H1 (cell line): Measurements from ENCODE around the gene DUS1L. TPM values are rescaled to one million over a fixed set of nuclear protein-coding genes. Genes with fewer than 3 reads are reported as not detected.

Experiments used
- CTCF ChIA-PET: fragments of 300-600 bp; sonication (Branson Sonifier 250); formaldehyde crosslinking; loops from one replicate; lab custom pipeline; 2021; ENCODE audit not compliant: partially characterized antibody; lab: Charles Lee
- POLR2A ChIA-PET: fragments of 300-600 bp; sonication (Branson Sonifier 250); formaldehyde crosslinking; loops from one replicate; lab custom pipeline; 2021; ENCODE audit warnings: inconsistent platforms; ENCODE audit not compliant: partially characterized antibody; lab: Charles Lee
- DNase-seq, 2 experiments: peaks; one replicate each; pipeline versions ENCODE4 v3.0.0 to v3.0.0-alpha.2; 2010 to 2022; ENCODE audit warnings: low spot score in 2 of 2, low read depth in 1 of 2, mixed read lengths in 1 of 2
- FAIRE-seq: peaks from 2 replicates; lab custom pipeline; 2011; peaks lifted over from hg19 to GRCh38; lab: Jason Lieb, UNC
- H2AFZ ChIP-seq: 2 replicates; pipeline ENCODE4 v1.8.1; 2012; ENCODE audit warnings: low read length, inconsistent platforms
- H2AK5ac ChIP-seq: 2 replicates; pipeline ENCODE4 v1.6.1; 2013; ENCODE audit warnings: low read depth, low read length
- H2BK120ac ChIP-seq: replicated peaks from 2 replicates; pipeline ENCODE3; 2013; ENCODE audit warnings: low read depth, low read length, inconsistent platforms
- H2BK12ac ChIP-seq: 2 replicates; pipeline ENCODE4 v1.6.1; 2013; ENCODE audit warnings: low read depth, low read length
- H2BK15ac ChIP-seq: 2 replicates; pipeline ENCODE4 v1.6.1; 2013; ENCODE audit warnings: low read length
- H2BK20ac ChIP-seq: 2 replicates; pipeline ENCODE4 v1.6.1; 2013; ENCODE audit warnings: low read length
- H2BK5ac ChIP-seq: 2 replicates; pipeline ENCODE4 v1.6.1; 2013; ENCODE audit warnings: low read depth, low read length
- H3K14ac ChIP-seq: 2 replicates; pipeline ENCODE4 v1.6.1; 2013; ENCODE audit warnings: inconsistent platforms; ENCODE audit not compliant: insufficient read length
- H3K18ac ChIP-seq: 2 replicates; pipeline ENCODE4 v1.6.1; 2013; ENCODE audit warnings: low read length; ENCODE audit errors: extremely low read depth
- H3K23ac ChIP-seq: 2 replicates; pipeline ENCODE4 v1.6.1; 2013; ENCODE audit warnings: inconsistent platforms; ENCODE audit not compliant: insufficient read length
- H3K23me2 ChIP-seq: 2 replicates; pipeline ENCODE4 v1.6.1; 2013; ENCODE audit warnings: low read depth, low read length
- H3K27ac ChIP-seq: 2 replicates; pipeline ENCODE4 v1.6.1; 2011; ENCODE audit warnings: low read depth, low read length, inconsistent platforms
- H3K27me3 ChIP-seq, 4 experiments: replicated peaks in 1 of 4; 1 replicate in 1 of 4; 2 replicates in 3 of 4; pipeline versions ENCODE4 v1.6.1 to v1.8.1; 2011 to 2013; ENCODE audit warnings: low read length in 3 of 4, mild to moderate bottlenecking in 3 of 4, inconsistent platforms in 2 of 4, mixed read lengths in 2 of 4, moderate library complexity in 1 of 4; ENCODE audit not compliant: control insufficient read depth in 3 of 4, insufficient read depth in 3 of 4; ENCODE audit errors: extremely low read depth in 1 of 4
- H3K36me3 ChIP-seq, 4 experiments: 2 replicates each; pipeline versions ENCODE4 v1.6.1 to v1.8.1; 2011 to 2013; ENCODE audit warnings: mild to moderate bottlenecking in 4 of 4, low read length in 3 of 4, moderate library complexity in 2 of 4, control low read depth in 1 of 4, inconsistent platforms in 1 of 4; ENCODE audit not compliant: insufficient read depth in 4 of 4, control insufficient read depth in 2 of 4
- H3K4ac ChIP-seq: replicated peaks from 2 replicates; pipeline ENCODE3; 2013; ENCODE audit warnings: low read length, low read depth, mixed read lengths, inconsistent platforms; ENCODE audit not compliant: insufficient read length
- H3K4me1 ChIP-seq, 4 experiments: replicated peaks in 1 of 4; 1 replicate in 1 of 4; 2 replicates in 3 of 4; pipeline versions ENCODE4 v1.6.1 to v1.8.1; 2011 to 2013; ENCODE audit warnings: low read length in 3 of 4, inconsistent platforms in 2 of 4, mixed read lengths in 1 of 4; ENCODE audit not compliant: insufficient read depth in 4 of 4, control insufficient read depth in 3 of 4
- H3K4me2 ChIP-seq, 2 experiments: 2 replicates each; pipeline versions ENCODE4 v1.6.1 to v1.8.1; 2011 to 2013; ENCODE audit warnings: low read depth in 2 of 2, low read length in 2 of 2, control low read depth in 1 of 2, inconsistent platforms in 1 of 2, mild to moderate bottlenecking in 1 of 2; ENCODE audit not compliant: insufficient read depth in 1 of 2
- H3K4me3 ChIP-seq, 4 experiments: fragments of 200-600, 300-600 bp in 1 of 4; sonication (generic), shearing (Covaris generic), sonication (Bioruptor Twin) in 1 of 4; 2 replicates each; pipeline versions ENCODE4 v1.5.1 to v1.8.1; 2011 to 2016; ENCODE audit warnings: low read length in 4 of 4, low read depth in 3 of 4, control low read depth in 2 of 4, inconsistent platforms in 2 of 4, mild to moderate bottlenecking in 2 of 4, mixed read lengths in 1 of 4, moderate library complexity in 1 of 4; ENCODE audit not compliant: insufficient read depth in 2 of 4; ENCODE audit errors: extremely low read depth in 1 of 4
- H3K56ac ChIP-seq: replicated peaks from 2 replicates; pipeline ENCODE3; 2013; ENCODE audit warnings: low read depth, mild to moderate bottlenecking, mixed read lengths, low read length, inconsistent platforms; ENCODE audit not compliant: insufficient read length
- H3K79me1 ChIP-seq: 2 replicates; pipeline ENCODE4 v1.6.1; 2013; ENCODE audit warnings: low read depth, low read length, control low read depth
- H3K79me2 ChIP-seq, 2 experiments: 2 replicates each; pipeline versions ENCODE4 v1.6.1 to v1.8.1; 2012 to 2013; ENCODE audit warnings: low read length in 2 of 2, mild to moderate bottlenecking in 2 of 2, inconsistent platforms in 1 of 2; ENCODE audit not compliant: insufficient read depth in 2 of 2, control insufficient read depth in 1 of 2
- H3K9ac ChIP-seq, 4 experiments: replicated peaks in 1 of 4; 1 replicate in 1 of 4; 2 replicates in 3 of 4; pipeline versions ENCODE4 v1.6.1 to v1.8.1; 2011 to 2013; ENCODE audit warnings: low read depth in 3 of 4, low read length in 3 of 4, control low read depth in 2 of 4, mild to moderate bottlenecking in 2 of 4, moderate library complexity in 2 of 4, inconsistent platforms in 1 of 4; ENCODE audit errors: extremely low read depth in 1 of 4
- H3K9me3 ChIP-seq, 2 experiments: 2 replicates each; pipeline versions ENCODE4 v1.6.1 to v1.8.1; 2012 to 2013; ENCODE audit warnings: mild to moderate bottlenecking in 2 of 2, moderate library complexity in 2 of 2, control low read depth in 1 of 2, inconsistent platforms in 1 of 2, low read depth in 1 of 2, low read length in 1 of 2, mixed read lengths in 1 of 2; ENCODE audit not compliant: insufficient read depth in 2 of 2
- H4K20me1 ChIP-seq, 2 experiments: replicated peaks in 1 of 2; 2 replicates each; pipeline versions ENCODE3 to v1.8.1; 2011 to 2013; ENCODE audit warnings: inconsistent platforms in 2 of 2, low read length in 2 of 2, mild to moderate bottlenecking in 1 of 2; ENCODE audit not compliant: insufficient read depth in 2 of 2, control insufficient read depth in 1 of 2
- H4K5ac ChIP-seq: 2 replicates; pipeline ENCODE4 v1.6.1; 2013; ENCODE audit warnings: low read length, low read depth, mixed read lengths, inconsistent platforms; ENCODE audit not compliant: insufficient read length
- H4K8ac ChIP-seq: 2 replicates; pipeline ENCODE4 v1.8.0; 2013; ENCODE audit warnings: mild to moderate bottlenecking, moderate library complexity, low read length, inconsistent platforms; ENCODE audit not compliant: insufficient read depth; ENCODE audit errors: extremely low read depth
- H4K91ac ChIP-seq: replicated peaks from 2 replicates; pipeline ENCODE3; 2013; ENCODE audit warnings: low read length, mixed read lengths, inconsistent platforms; ENCODE audit not compliant: insufficient read length
- CREB1 ChIP-seq: IDR thresholded peaks from 2 replicates; pipeline ENCODE4 v1.6.1; 2012; ENCODE audit warnings: inconsistent platforms
- CTCF ChIP-seq, 3 experiments: IDR thresholded peaks; 1 replicate in 2 of 3; 2 replicates in 1 of 3; pipeline versions ENCODE4 v1.5.1 to v1.6.1; 2011; ENCODE audit warnings: low read length in 3 of 3, mild to moderate bottlenecking in 3 of 3, inconsistent platforms in 2 of 3, low read depth in 1 of 3, moderate library complexity in 1 of 3; ENCODE audit not compliant: insufficient read depth in 1 of 3; ENCODE audit errors: control extremely low read depth in 1 of 3
- EP300 ChIP-seq, 2 experiments: IDR thresholded peaks; 1 replicate in 1 of 2; 2 replicates in 1 of 2; pipeline ENCODE4 v1.6.1; 2011 to 2012; ENCODE audit warnings: low read depth in 2 of 2, low read length in 2 of 2, mild to moderate bottlenecking in 2 of 2, borderline replicate concordance in 1 of 2, inconsistent platforms in 1 of 2, moderate library complexity in 1 of 2
- GTF2F1 ChIP-seq: IDR thresholded peaks from 2 replicates; pipeline ENCODE4 v1.6.1; 2012; ENCODE audit warnings: low read depth, low read length, improper control_type of control experiment, borderline replicate concordance
- KDM4A ChIP-seq: IDR thresholded peaks from one replicate; pipeline ENCODE4 v1.7.1; 2012; ENCODE audit warnings: low read depth, mild to moderate bottlenecking, moderate library complexity, low read length, inconsistent platforms; ENCODE audit not compliant: severe bottlenecking
- NANOG ChIP-seq: IDR thresholded peaks from 2 replicates; pipeline ENCODE4 v1.6.1; 2011; ENCODE audit warnings: low read length, low read depth, mild to moderate bottlenecking, inconsistent platforms; ENCODE audit not compliant: insufficient read depth, poor library complexity, severe bottlenecking
- POU5F1 ChIP-seq: IDR thresholded peaks from 2 replicates; pipeline ENCODE4 v1.6.1; 2011; ENCODE audit warnings: low read depth, mild to moderate bottlenecking, low read length, moderate library complexity
- TAF7 ChIP-seq: optimal IDR thresholded peaks from 2 replicates; pipeline ENCODE3; 2011; ENCODE audit warnings: low read depth, mild to moderate bottlenecking, inconsistent platforms, low read length, moderate library complexity, borderline replicate concordance
- TBP ChIP-seq: IDR thresholded peaks from 2 replicates; pipeline ENCODE4 v1.6.1; 2011; ENCODE audit warnings: low read depth, low read length, improper control_type of control experiment
- WGBS, 2 experiments: shearing (Covaris generic) in 1 of 2; methylation state at CpG; one replicate each; pipeline versions ENCODE4 v1.1.6 to v1.1.7; 2013 to 2015; ENCODE audit warnings: low lambda C conversion rate in 2 of 2, mixed read lengths in 2 of 2, inconsistent platforms in 1 of 2, low coverage in 1 of 2, missing lambda C conversion rate in 1 of 2; ENCODE audit not compliant: insufficient replicate concordance in 2 of 2, insufficient coverage in 1 of 2, insufficient read length in 1 of 2; ENCODE audit errors: extremely low coverage in 1 of 2, missing lambda C conversion rate in 1 of 2; 5-methylcytosine and 5-hydroxymethylcytosine counted together
- polyA plus RNA-seq, 7 experiments: library from polyadenylated mRNA; depleted of rRNA in 3 of 7; stranded (reverse) in 5 of 7; unstranded in 2 of 7; fragments of >200 nt in 5 of 7; fragments of 200-250 nt in 2 of 7; gene quantifications; 1 replicate in 5 of 7; 2 replicates in 1 of 7; 4 replicates in 1 of 7; pipeline versions ENCODE4 v1.2.1 to v1.2.3, GENCODE V29; 2011 to 2013; ENCODE audit warnings: missing spikeins in 2 of 7, mixed read lengths in 2 of 7
- total RNA-seq: library from RNA; stranded (reverse); fragmentation: NEBNext Ultra II Directional; extraction: Animal tissue kit (Norgen Biotek cat#: 25700); gene quantifications from 2 replicates; pipeline ENCODE4 v1.2.1, GENCODE V29; 2021

DUS1L gene
- total and polyA plus RNA-seq, 2 of the 8 experiments (the other 6 are each of a cell fraction or from before 2014, with no cell fraction given), result 34.5 to 69.1 TPM

GRCh38 chr17:82053556-82054263 lies 11.9 kb downstream of the DUS1L start:
- H3K56ac ChIP-seq, result no peak overlapping the region
- no peak overlapping the region for H2AFZ ChIP-seq
- peaks cover 4 to 20% of the 10 kb centered on the region in 2 experiments for H4K20me1 ChIP-seq
- peaks cover 6% of the 10 kb centered on the region; the same call in 1 of the 2 replicates for H3K79me1 ChIP-seq
- peak overlapping the region; percentile 71 for H4K8ac ChIP-seq
- H3K9ac ChIP-seq, result no peak overlapping the region
- no peak overlapping the region for H3K27ac ChIP-seq
- H3K23me2 ChIP-seq, result peaks cover 6% of the 10 kb centered on the region; the same call in 1 of the 2 replicates
- POLR2A ChIA-PET, result interaction anchor here (0.7 to 13.2 kb wide), 12 partner anchors 10 to 111 kb away, joined by 3 to 161 read pairs (median 4); partner anchors contain the start of genes DCXR, DUS1L and RAC3
- H3K23ac ChIP-seq, result no peak overlapping the region
- FAIRE-seq (no peak), DNase-seq (no peak)
- no peaks in the 10 kb centered on the region; a peak in 1 of 7 replicates for H3K27me3 ChIP-seq
- H3K4me2 ChIP-seq, result peak overlapping the region in 1 of 2 experiments; percentile 97; a peak in 2 of 4 replicates
- no peak overlapping the region for H2BK5ac ChIP-seq
- H2BK120ac ChIP-seq, result no peak overlapping the region
- peaks cover 0 to 12% of the 10 kb centered on the region in 2 experiments; a peak in 1 of 4 replicates for H3K79me2 ChIP-seq
- H3K36me3 ChIP-seq, result peaks cover 7 to 30% (median 19%) of the 10 kb centered on the region in 4 experiments
- no peak overlapping the region for H3K18ac ChIP-seq
- H3K4ac ChIP-seq, result no peak overlapping the region
- H3K4me1 ChIP-seq, result peaks cover 0 to 11% (median 6%) of the 10 kb centered on the region in 4 experiments; a peak in 5 of 7 replicates
- H4K91ac ChIP-seq, result no peak overlapping the region
- H4K5ac ChIP-seq, result no peak overlapping the region
- H3K9me3 ChIP-seq, result no peaks in the 10 kb centered on the region
- H2BK20ac ChIP-seq, result no peak overlapping the region
- H3K14ac ChIP-seq, result no peak overlapping the region
- no peak overlapping the region for H3K4me3 ChIP-seq
- H2AK5ac ChIP-seq, result no peak overlapping the region
- CTCF ChIA-PET, result interaction anchor here (1.0 to 5.4 kb wide), 5 partner anchors 9 to 24 kb away, joined by 3 to 40 read pairs (median 3); partner anchors contain the start of genes DCXR, DUS1L and RAC3
- no peak overlapping the region for H2BK12ac ChIP-seq
- no peak for TF ChIP-seq GTF2F1
- TF ChIP-seq KDM4A, result no peak
- no peak for TF ChIP-seq NANOG
- TF ChIP-seq POU5F1, result no peak
- no peak for TF ChIP-seq EP300 (IDR thresholded peaks at IDR 0.05; ENCODE audit: borderline replicate concordance in 1 of 2, low read depth in 2 of 2, low read length in 2 of 2)
- no peak for TF ChIP-seq CTCF (IDR thresholded peaks at IDR 0.05; ENCODE audit: control extremely low read depth in 1 of 3, insufficient read depth in 1 of 3, low read depth in 1 of 3, low read length in 3 of 3)
- no peak for TF ChIP-seq TAF7
- no peak for TF ChIP-seq TBP
- no peak for TF ChIP-seq CREB1
- no peak overlapping the region for H2BK15ac ChIP-seq
- WGBS, 2 experiments, result 95% methylated on average over 28 of the region's 28 CpGs; no CpG with 5 or more reads in 1 of the 2 experiments
